GM19238 (cell line): Measurements from ENCODE around the gene LGR4.
"Not testable (repeated sequence)": the region's sequence is repeated elsewhere in the genome, so short reads cannot be mapped to it uniquely, and the experiment has no call there.

ENCODE experiments used
- DNase-seq: peaks from one replicate; pipeline ENCODE4 v3.0.0; 2011; ENCODE audit warnings: low spot score; ENCODE audit not compliant: insufficient read length

The LGR4 gene

GRCh38 chr11:27353593-27354358 lies 118.8 kb downstream of the LGR4 start:
- DNase-seq, result no peak

GRCh38 chr11:27352781-27353180 lies 119.8 kb downstream of the LGR4 start:
- no peak for DNase-seq

GRCh38 chr11:27350511-27350910 lies 122.1 kb downstream of the LGR4 start:
- no peak for DNase-seq

- DNase-seq, result no peak
Observed at GRCh38 chr11:27349919-27350318, 122.7 kb downstream of the LGR4 start.

GRCh38 chr11:27348340-27348873 lies 124.2 kb downstream of the LGR4 start:
- DNase-seq, result no peak

- no peak for DNase-seq
Observed at GRCh38 chr11:27347359-27348339, 124.9 kb downstream of the LGR4 start.

- no peak for DNase-seq
Observed at GRCh38 chr11:27339941-27340340, 132.6 kb downstream of the LGR4 start.

- not testable (repeated sequence) for DNase-seq
Observed at GRCh38 chr11:27334764-27335163, 137.8 kb downstream of the LGR4 start.

GRCh38 chr11:27331981-27332380 lies 140.6 kb downstream of the LGR4 start:
- DNase-seq, result no peak

GRCh38 chr11:27330633-27331270 lies 141.8 kb downstream of the LGR4 start:
- no peak for DNase-seq

- no peak for DNase-seq
Observed at GRCh38 chr11:27329867-27330632, 142.5 kb downstream of the LGR4 start.

- no peak for DNase-seq
Observed at GRCh38 chr11:27328614-27329013, 144.0 kb downstream of the LGR4 start.

GRCh38 chr11:27327064-27327463 lies 145.5 kb downstream of the LGR4 start:
- DNase-seq, result not testable (repeated sequence)

- not testable (repeated sequence) for DNase-seq
Observed at GRCh38 chr11:27322196-27322595, 150.4 kb downstream of the LGR4 start.

GRCh38 chr11:27321340-27321739 lies 151.2 kb downstream of the LGR4 start:
- DNase-seq, result not testable (repeated sequence)

GRCh38 chr11:27319072-27319471 lies 153.5 kb downstream of the LGR4 start:
- peak; percentile 13 for DNase-seq

GRCh38 chr11:27317751-27318150 lies 154.8 kb downstream of the LGR4 start:
- DNase-seq, result no peak
